Parathyroid adenoma (tissue), 2 donors: ENCODE measurements around the gene ST3GAL4.

ENCODE experiments used
- H2AFZ ChIP-seq: fragments of 300-600 bp; sonication (generic); one replicate; pipeline ENCODE4 v1.7.0; 2017; ENCODE audit warnings: antibody characterized with exemption, mild to moderate bottlenecking
- H3K27ac ChIP-seq: fragments of 300-600 bp; sonication (generic); one replicate; pipeline ENCODE4 v1.7.0; 2017
- H3K27me3 ChIP-seq: fragments of 300-600 bp; sonication (generic); one replicate; pipeline ENCODE4 v1.7.0; 2017; ENCODE audit warnings: low read length; ENCODE audit not compliant: control insufficient read depth, insufficient read depth
- H3K36me3 ChIP-seq: fragments of 300-600 bp; sonication (generic); one replicate; pipeline ENCODE4 v1.7.0; 2017; ENCODE audit warnings: low read length; ENCODE audit not compliant: control insufficient read depth, insufficient read depth
- H3K4me1 ChIP-seq: fragments of 300-600 bp; sonication (generic); one replicate; pipeline ENCODE4 v1.7.0; 2017; ENCODE audit warnings: control low read depth
- H3K4me2 ChIP-seq: fragments of 300-600 bp; sonication (generic); one replicate; pipeline ENCODE4 v1.7.0; 2017; ENCODE audit warnings: low read length
- H3K4me3 ChIP-seq: fragments of 300-600 bp; sonication (generic); one replicate; pipeline ENCODE4 v1.7.0; 2017; ENCODE audit warnings: low read depth, low read length
- H3K79me2 ChIP-seq: fragments of 300-600 bp; sonication (generic); one replicate; pipeline ENCODE4 v1.7.0; 2017; ENCODE audit warnings: control low read depth
- H3K9ac ChIP-seq: fragments of 300-600 bp; sonication (generic); one replicate; pipeline ENCODE4 v1.7.0; 2017; ENCODE audit warnings: mild to moderate bottlenecking
- H3K9me3 ChIP-seq: fragments of 300-600 bp; sonication (generic); one replicate; pipeline ENCODE4 v1.7.0; 2017; ENCODE audit warnings: low read length; ENCODE audit not compliant: control insufficient read depth
- TF ChIP-seq, protein P1 (sequence below): fragments of 300-600 bp; sonication (generic); IDR thresholded peaks from one replicate; pipeline ENCODE4 v1.7.0; 2017; ENCODE audit warnings: antibody characterized with exemption, mild to moderate bottlenecking
- donor health status: primary hyperparathyroidism.

Gene ST3GAL4

DNA sequence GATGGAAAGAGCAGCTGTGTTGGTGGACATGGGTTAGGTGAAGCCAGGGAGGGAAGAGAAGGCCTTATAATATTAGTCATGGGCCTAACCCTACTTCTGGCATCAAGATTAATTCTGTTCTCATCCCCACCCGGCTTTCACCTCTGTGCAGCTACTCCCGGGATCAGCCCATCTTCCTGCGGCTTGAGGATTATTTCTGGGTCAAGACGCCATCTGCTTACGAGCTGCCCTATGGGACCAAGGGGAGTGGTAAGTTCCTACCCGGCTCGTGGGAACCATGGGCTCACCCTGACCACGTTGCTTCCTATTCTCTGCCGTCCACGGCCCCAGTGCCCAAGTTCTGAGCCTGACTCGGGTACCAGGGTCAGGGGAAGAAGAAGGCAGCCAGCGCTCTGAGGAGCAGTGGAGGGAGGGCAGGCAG is 51.6 kb downstream of the ST3GAL4 start:
- Histone ChIP-seq H3K4me3 (no peak overlapping the region), H3K4me1 (no peaks in the 10 kb centered on the region), H3K4me2 (no peak overlapping the region), H3K9me3 (no peaks in the 10 kb centered on the region), H3K36me3 (no peaks in the 10 kb centered on the region), H3K27me3 (no peaks in the 10 kb centered on the region), H3K9ac (no peak overlapping the region), H2AFZ (no peak overlapping the region), H3K27ac (no peak overlapping the region), H3K79me2 (no peaks in the 10 kb centered on the region)
- TF ChIP-seq, protein P1, sequence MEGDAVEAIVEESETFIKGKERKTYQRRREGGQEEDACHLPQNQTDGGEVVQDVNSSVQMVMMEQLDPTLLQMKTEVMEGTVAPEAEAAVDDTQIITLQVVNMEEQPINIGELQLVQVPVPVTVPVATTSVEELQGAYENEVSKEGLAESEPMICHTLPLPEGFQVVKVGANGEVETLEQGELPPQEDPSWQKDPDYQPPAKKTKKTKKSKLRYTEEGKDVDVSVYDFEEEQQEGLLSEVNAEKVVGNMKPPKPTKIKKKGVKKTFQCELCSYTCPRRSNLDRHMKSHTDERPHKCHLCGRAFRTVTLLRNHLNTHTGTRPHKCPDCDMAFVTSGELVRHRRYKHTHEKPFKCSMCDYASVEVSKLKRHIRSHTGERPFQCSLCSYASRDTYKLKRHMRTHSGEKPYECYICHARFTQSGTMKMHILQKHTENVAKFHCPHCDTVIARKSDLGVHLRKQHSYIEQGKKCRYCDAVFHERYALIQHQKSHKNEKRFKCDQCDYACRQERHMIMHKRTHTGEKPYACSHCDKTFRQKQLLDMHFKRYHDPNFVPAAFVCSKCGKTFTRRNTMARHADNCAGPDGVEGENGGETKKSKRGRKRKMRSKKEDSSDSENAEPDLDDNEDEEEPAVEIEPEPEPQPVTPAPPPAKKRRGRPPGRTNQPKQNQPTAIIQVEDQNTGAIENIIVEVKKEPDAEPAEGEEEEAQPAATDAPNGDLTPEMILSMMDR: no peak

DNA sequence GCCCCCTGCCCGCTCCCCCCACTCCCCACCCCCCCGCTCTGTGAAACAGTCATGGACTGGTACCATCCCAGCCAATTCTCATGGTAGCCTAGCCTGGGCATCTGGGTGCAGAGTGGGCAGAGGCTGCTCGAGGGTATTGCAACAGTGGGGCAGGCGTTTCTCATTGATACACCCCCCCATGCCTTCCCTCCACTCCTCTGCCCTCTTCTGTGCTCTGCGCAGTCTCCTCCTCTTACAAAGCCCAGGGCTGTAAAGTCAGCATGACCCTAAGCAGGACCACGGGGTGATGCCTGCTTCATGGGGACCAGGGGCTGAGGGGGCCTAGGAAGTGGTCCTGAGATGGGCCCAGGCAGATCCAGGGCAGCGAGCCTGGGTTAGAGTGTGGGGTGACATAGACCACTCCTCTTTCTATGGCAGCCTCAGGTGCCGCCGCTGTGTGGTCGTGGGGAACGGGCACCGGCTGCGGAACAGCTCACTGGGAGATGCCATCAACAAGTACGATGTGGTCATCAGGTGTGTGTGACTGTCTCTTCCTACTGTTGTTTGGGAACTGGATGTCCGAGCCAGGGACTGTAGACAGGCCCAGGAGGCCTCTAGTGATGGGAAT is 52.3 kb downstream of the ST3GAL4 start:
- H3K27ac ChIP-seq: no peak overlapping the region
- H2AFZ ChIP-seq: no peak overlapping the region
- no peak overlapping the region for H3K4me3 ChIP-seq
- no peak overlapping the region for H3K9ac ChIP-seq
- H3K36me3 ChIP-seq: no peaks in the 10 kb centered on the region
- TF ChIP-seq, protein P1: no peak
- no peaks in the 10 kb centered on the region for H3K27me3 ChIP-seq
- no peaks in the 10 kb centered on the region for H3K79me2 ChIP-seq
- no peak overlapping the region for H3K4me2 ChIP-seq
- H3K9me3 ChIP-seq: no peaks in the 10 kb centered on the region
- H3K4me1 ChIP-seq: no peaks in the 10 kb centered on the region

DNA sequence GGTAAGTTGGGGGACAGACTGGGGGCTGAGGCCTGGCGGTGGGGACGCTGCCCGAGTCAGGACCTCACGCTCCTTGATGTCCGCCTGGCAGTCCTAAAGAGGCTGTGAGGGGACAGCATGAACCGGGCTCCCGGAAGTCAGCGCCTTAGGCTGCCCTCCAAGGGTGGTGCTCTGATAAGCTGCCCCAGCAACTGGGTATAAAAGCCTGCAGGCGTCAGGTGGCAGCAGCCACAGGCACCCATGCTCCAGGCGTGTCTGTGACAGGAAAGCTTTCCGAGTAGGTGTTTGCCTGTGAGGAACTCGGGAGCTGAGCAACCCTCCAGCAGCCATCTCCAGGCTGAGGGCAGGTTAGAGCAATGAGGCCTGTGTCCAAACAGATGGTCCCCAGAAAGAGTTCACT is 53.0 kb downstream of the ST3GAL4 start:
- H3K27ac ChIP-seq: no peak overlapping the region
- no peak overlapping the region for H2AFZ ChIP-seq
- H3K27me3 ChIP-seq: no peaks in the 10 kb centered on the region
- no peaks in the 10 kb centered on the region for H3K4me1 ChIP-seq
- no peak overlapping the region for H3K4me2 ChIP-seq
- H3K9ac ChIP-seq: no peak overlapping the region
- TF ChIP-seq, protein P1: no peak
- H3K4me3 ChIP-seq: no peak overlapping the region
- H3K36me3 ChIP-seq: no peaks in the 10 kb centered on the region
- H3K79me2 ChIP-seq: no peaks in the 10 kb centered on the region
- H3K9me3 ChIP-seq: no peaks in the 10 kb centered on the region

DNA sequence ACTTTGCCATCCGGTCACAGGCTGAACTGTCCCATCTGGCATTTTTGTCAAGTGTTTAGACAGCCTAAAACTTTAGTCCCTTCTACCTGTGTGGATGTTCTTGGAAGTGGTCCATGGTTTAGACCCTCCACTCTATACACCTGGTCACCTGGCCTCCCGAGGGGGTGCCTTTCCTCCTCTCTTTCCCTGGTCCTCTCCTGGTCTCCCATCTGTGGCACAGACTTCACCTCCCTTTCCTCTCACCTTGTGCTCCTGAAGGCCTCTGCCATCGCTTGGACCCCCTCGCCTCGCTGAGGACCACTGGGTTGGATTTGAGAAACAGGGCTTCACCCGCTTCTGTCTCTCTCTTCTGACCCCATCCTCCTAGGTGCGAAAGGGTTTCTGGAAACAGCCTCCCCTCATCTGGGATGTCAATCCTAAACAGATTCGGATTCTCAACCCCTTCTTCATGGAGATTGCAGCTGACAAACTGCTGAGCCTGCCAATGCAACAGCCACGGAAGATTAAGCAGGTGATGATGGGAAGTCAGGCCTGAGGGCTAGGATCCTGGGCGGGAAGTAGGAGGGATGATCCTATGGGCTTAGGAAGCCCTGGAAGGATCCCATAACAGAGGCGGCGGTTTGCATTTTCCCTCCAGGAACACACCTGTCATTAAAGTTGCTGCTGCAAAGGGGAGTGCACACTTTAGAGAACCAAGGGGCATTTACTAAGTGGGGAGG is 53.6 kb downstream of the ST3GAL4 start:
- H3K4me1 ChIP-seq: no peaks in the 10 kb centered on the region
- H3K4me3 ChIP-seq: no peak overlapping the region
- H3K9me3 ChIP-seq: no peaks in the 10 kb centered on the region
- no peak overlapping the region for H3K4me2 ChIP-seq
- no peaks in the 10 kb centered on the region for H3K79me2 ChIP-seq
- H3K27me3 ChIP-seq: no peaks in the 10 kb centered on the region
- no peaks in the 10 kb centered on the region for H3K36me3 ChIP-seq
- H2AFZ ChIP-seq: no peak overlapping the region
- no peak overlapping the region for H3K9ac ChIP-seq
- TF ChIP-seq, protein P1: no peak
- H3K27ac ChIP-seq: no peak overlapping the region

DNA sequence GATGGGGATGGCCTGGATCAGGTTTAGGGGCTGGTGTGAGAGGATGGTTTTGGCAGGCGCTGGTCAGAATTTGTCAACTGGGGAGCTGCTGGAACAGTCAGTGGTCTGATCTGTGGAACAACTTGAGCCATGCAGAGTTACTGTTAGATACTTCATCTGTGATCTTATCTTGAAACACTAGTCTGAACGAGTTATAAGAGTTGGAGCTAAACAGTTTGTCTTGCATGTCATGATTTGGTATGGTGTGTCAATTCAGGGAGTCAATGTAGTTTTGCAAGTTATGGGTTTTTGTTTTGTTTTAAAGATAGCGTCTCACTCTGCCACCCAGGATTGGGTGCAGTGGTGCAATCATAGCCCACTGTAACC is 54.1 kb downstream of the ST3GAL4 start:
- TF ChIP-seq, protein P1: no peak
- Histone ChIP-seq H3K4me1 (no peaks in the 10 kb centered on the region), H3K27me3 (no peaks in the 10 kb centered on the region), H3K9ac (no peak overlapping the region), H3K4me3 (no peak overlapping the region), H3K79me2 (no peaks in the 10 kb centered on the region), H2AFZ (no peak overlapping the region), H3K27ac (no peak overlapping the region), H3K36me3 (no peaks in the 10 kb centered on the region), H3K9me3 (no peaks in the 10 kb centered on the region), H3K4me2 (no peak overlapping the region)
